B cell (primary cell): Measurements from ENCODE around the gene PON3. TPM values are rescaled to one million over a fixed set of nuclear protein-coding genes. Genes with fewer than 3 reads are reported as not detected.

Experiments
- ATAC-seq: fragments of 200-7000 bp; cut with Tn5 transposase; one replicate; pipeline ENCODE4 v1.10.0; 2021; ENCODE audit warnings: low read depth, mild to moderate bottlenecking, moderate number of reproducible peaks, moderate library complexity
- CTCF ChIA-PET: fragments of 350-600 bp; sonication (Branson Sonifier 250); formaldehyde crosslinking; loops from one replicate; lab custom pipeline; 2021; ENCODE audit warnings: antibody characterized with exemption, inconsistent platforms; lab: Charles Lee
- POLR2A ChIA-PET: fragments of 350-600 bp; sonication (Branson Sonifier 250); formaldehyde crosslinking; loops from one replicate; lab custom pipeline; 2021; ENCODE audit warnings: antibody characterized with exemption; lab: Charles Lee
- DNase-seq: peaks from one replicate; pipeline ENCODE4 v3.0.0; 2013
- H2AFZ ChIP-seq: 2 replicates; pipeline ENCODE4 v1.6.1; 2012; ENCODE audit warnings: mild to moderate bottlenecking, low read depth, low read length; ENCODE audit not compliant: insufficient read depth, poor library complexity, severe bottlenecking
- H3K27ac ChIP-seq, 2 donors: 1 replicate in 1 of 2; 2 replicates in 1 of 2; pipeline ENCODE4 v1.5.1; 2012 to 2013; ENCODE audit warnings: low read length in 2 of 2, mild to moderate bottlenecking in 2 of 2, moderate library complexity in 1 of 2
- H3K27me3 ChIP-seq, 4 experiments: fragments of 200-600 bp in 1 of 4; sonication (generic) in 1 of 4; replicated peaks in 1 of 4; 1 replicate in 2 of 4; 2 replicates in 2 of 4; pipeline versions ENCODE4 v1.6.1 to v1.7.0; 2013 to 2016; ENCODE audit warnings: low read length in 3 of 4, mild to moderate bottlenecking in 2 of 4, mixed read lengths in 1 of 4, moderate library complexity in 1 of 4; ENCODE audit not compliant: insufficient read depth in 4 of 4, control insufficient read depth in 3 of 4; ENCODE audit errors: control extremely low read depth in 1 of 4
- H3K36me3 ChIP-seq, 2 experiments: replicated peaks in 1 of 2; 1 replicate in 1 of 2; 2 replicates in 1 of 2; pipeline versions ENCODE4 v1.6.1 to v1.7.1; 2013; ENCODE audit warnings: low read length in 1 of 2; ENCODE audit not compliant: insufficient read depth in 2 of 2, control insufficient read depth in 1 of 2; ENCODE audit errors: control extremely low read depth in 1 of 2, extremely low read depth in 1 of 2
- H3K4me1 ChIP-seq, 2 donors: fragments of 200-600 bp in 1 of 2; sonication (generic) in 1 of 2; 1 replicate in 1 of 2; 2 replicates in 1 of 2; pipeline versions ENCODE4 v1.5.1 to v1.6.1; 2013 to 2017; ENCODE audit warnings: low read length in 2 of 2; ENCODE audit not compliant: control insufficient read depth in 2 of 2, insufficient read depth in 2 of 2
- H3K4me2 ChIP-seq: replicated peaks from 2 replicates; pipeline ENCODE3; 2012; ENCODE audit warnings: mild to moderate bottlenecking, low read depth, low read length; ENCODE audit not compliant: poor library complexity, severe bottlenecking
- H3K4me3 ChIP-seq, 5 experiments: fragments of 200-600 bp in 1 of 5; sonication (generic) in 1 of 5; 1 replicate in 3 of 5; 2 replicates in 2 of 5; pipeline versions ENCODE4 v1.5.1 to v1.7.0; 2011 to 2016; ENCODE audit warnings: low read length in 4 of 5, mild to moderate bottlenecking in 4 of 5, low read depth in 2 of 5, control low read depth in 1 of 5, moderate library complexity in 1 of 5; ENCODE audit not compliant: insufficient read depth in 1 of 5; ENCODE audit errors: control extremely low read depth in 1 of 5, extremely low read depth in 1 of 5
- H3K79me2 ChIP-seq: fragments of 200-600 bp; sonication (generic); one replicate; pipeline ENCODE4 v1.6.0; 2016; ENCODE audit warnings: low read length; ENCODE audit not compliant: control insufficient read depth, insufficient read depth
- H3K9ac ChIP-seq: fragments of 200-600 bp; sonication (generic); 2 replicates; pipeline ENCODE4 v1.6.1; 2017; ENCODE audit warnings: mild to moderate bottlenecking, low read length, moderate library complexity
- H3K9me3 ChIP-seq, 3 donors: one replicate each; pipeline versions ENCODE4 v1.6.1 to v1.7.1; 2013; ENCODE audit warnings: low read length in 2 of 3; ENCODE audit not compliant: control insufficient read depth in 2 of 3, insufficient read depth in 1 of 3; ENCODE audit errors: control extremely low read depth in 1 of 3
- H4K20me1 ChIP-seq: 2 replicates; pipeline ENCODE4 v1.6.0; 2012; ENCODE audit warnings: mild to moderate bottlenecking, low read length; ENCODE audit not compliant: insufficient read depth, control insufficient read depth, poor library complexity, severe bottlenecking
- H3K27ac Mint-ChIP-seq: one replicate; pipeline ENCODE4 v1.8.0; 2021; ENCODE audit warnings: mixed read lengths
- H3K27me3 Mint-ChIP-seq: one replicate; pipeline ENCODE4 v1.8.0; 2021; ENCODE audit warnings: mixed read lengths
- H3K4me1 Mint-ChIP-seq: one replicate; pipeline ENCODE4 v1.8.0; 2021; ENCODE audit warnings: mixed read lengths
- H3K4me3 Mint-ChIP-seq: one replicate; pipeline ENCODE4 v1.8.0; 2021; ENCODE audit warnings: mixed read lengths
- H3K9me3 Mint-ChIP-seq: one replicate; pipeline ENCODE4 v1.8.0; 2022; ENCODE audit warnings: mixed read lengths; ENCODE audit not compliant: insufficient read depth
- EZH2 ChIP-seq: IDR thresholded peaks from 2 replicates; pipeline ENCODE4 v1.6.1; 2012; ENCODE audit warnings: borderline replicate concordance, low read depth, mild to moderate bottlenecking, moderate library complexity, low read length; ENCODE audit not compliant: insufficient read depth, poor library complexity, severe bottlenecking
- WGBS: methylation state at CpG from one replicate; pipeline ENCODE4 v1.1.5; 2013; ENCODE audit warnings: missing lambda C conversion rate; ENCODE audit not compliant: insufficient coverage; 5-methylcytosine and 5-hydroxymethylcytosine counted together
- intact Hi-C: fragments of 100-400 bp; cut with micrococcal nuclease; formaldehyde crosslinking; loops from one replicate; pipeline ENCODE4 v1.10.0; 2022
- polyA plus RNA-seq: library from polyadenylated mRNA; depleted of rRNA; stranded (reverse); fragments of >200 nt; gene quantifications from 2 replicates; pipeline ENCODE4 v1.2.3, GENCODE V29; 2012
- total RNA-seq, 2 donors: library from RNA; stranded (reverse); fragments of 120-200 nt in 1 of 2; gene quantifications; 1 replicate in 1 of 2; 2 replicates in 1 of 2; pipeline versions ENCODE4 v1.2.3 to v1.2.4, GENCODE V29; 2013 to 2022
- TF ChIP-seq, protein P1 (sequence below): fragments of 200-600 bp; IDR thresholded peaks from one replicate; pipeline ENCODE4 v1.8.0; 2022; ENCODE audit warnings: antibody characterized with exemption, mild to moderate bottlenecking

Gene PON3
- total and polyA plus RNA-seq, 2 donors (not counting 1 experiment from before 2014, with no cell fraction given): not detected

GRCh38 chr7:95367606-95368005, 28.6 kb downstream of the PON3 start:
- H3K4me1 Mint-ChIP-seq: no peaks in the 10 kb centered on the region
- no peak overlapping the region for H3K9ac ChIP-seq
- H3K27me3 ChIP-seq: peaks cover 0 to 3% (median 0%) of the 10 kb centered on the region in 4 experiments
- no peaks in the 10 kb centered on the region for H3K9me3 Mint-ChIP-seq
- H3K4me3 ChIP-seq: no peak overlapping the region
- ChIA-PET CTCF (no interaction called here), POLR2A (no interaction called here)
- ATAC-seq (no peak), DNase-seq (no peak)
- no peaks in the 10 kb centered on the region for H3K4me1 ChIP-seq
- peaks cover 16% of the 10 kb centered on the region for H3K27me3 Mint-ChIP-seq
- no peak overlapping the region for H3K27ac Mint-ChIP-seq
- WGBS: 80% methylated on average over 1 of the region's 1 CpG
- no peak overlapping the region for H3K4me2 ChIP-seq
- no peaks in the 10 kb centered on the region for H3K9me3 ChIP-seq
- TF ChIP-seq, protein P1, sequence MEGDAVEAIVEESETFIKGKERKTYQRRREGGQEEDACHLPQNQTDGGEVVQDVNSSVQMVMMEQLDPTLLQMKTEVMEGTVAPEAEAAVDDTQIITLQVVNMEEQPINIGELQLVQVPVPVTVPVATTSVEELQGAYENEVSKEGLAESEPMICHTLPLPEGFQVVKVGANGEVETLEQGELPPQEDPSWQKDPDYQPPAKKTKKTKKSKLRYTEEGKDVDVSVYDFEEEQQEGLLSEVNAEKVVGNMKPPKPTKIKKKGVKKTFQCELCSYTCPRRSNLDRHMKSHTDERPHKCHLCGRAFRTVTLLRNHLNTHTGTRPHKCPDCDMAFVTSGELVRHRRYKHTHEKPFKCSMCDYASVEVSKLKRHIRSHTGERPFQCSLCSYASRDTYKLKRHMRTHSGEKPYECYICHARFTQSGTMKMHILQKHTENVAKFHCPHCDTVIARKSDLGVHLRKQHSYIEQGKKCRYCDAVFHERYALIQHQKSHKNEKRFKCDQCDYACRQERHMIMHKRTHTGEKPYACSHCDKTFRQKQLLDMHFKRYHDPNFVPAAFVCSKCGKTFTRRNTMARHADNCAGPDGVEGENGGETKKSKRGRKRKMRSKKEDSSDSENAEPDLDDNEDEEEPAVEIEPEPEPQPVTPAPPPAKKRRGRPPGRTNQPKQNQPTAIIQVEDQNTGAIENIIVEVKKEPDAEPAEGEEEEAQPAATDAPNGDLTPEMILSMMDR: no peak
- no peak for TF ChIP-seq EZH2
- H4K20me1 ChIP-seq: no peaks in the 10 kb centered on the region
- no peaks in the 10 kb centered on the region for H3K79me2 ChIP-seq
- H3K36me3 ChIP-seq: no peaks in the 10 kb centered on the region
- H2AFZ ChIP-seq: no peak overlapping the region
- intact Hi-C loops: no loop called here
- H3K4me3 Mint-ChIP-seq: no peak overlapping the region
- H3K27ac ChIP-seq: no peak overlapping the region

- ChIA-PET CTCF (no interaction called here), POLR2A (no interaction called here)
- no peak overlapping the region for H3K27ac Mint-ChIP-seq
- intact Hi-C loops: no loop called here
- H3K9me3 Mint-ChIP-seq: no peaks in the 10 kb centered on the region
- no peak overlapping the region for H3K4me3 Mint-ChIP-seq
- TF ChIP-seq, protein P1: no peak
- no peak for TF ChIP-seq EZH2
- Histone ChIP-seq H3K4me3 (no peak overlapping the region), H3K9ac (no peak overlapping the region), H3K4me1 (no peaks in the 10 kb centered on the region), H3K27me3 (peaks cover 0 to 3% (median 0%) of the 10 kb centered on the region in 4 experiments), H3K27ac (no peak overlapping the region), H3K4me2 (no peak overlapping the region), H3K79me2 (no peaks in the 10 kb centered on the region), H2AFZ (no peak overlapping the region), H3K36me3 (no peaks in the 10 kb centered on the region), H3K9me3 (no peaks in the 10 kb centered on the region), H4K20me1 (no peaks in the 10 kb centered on the region)
- WGBS: 100% methylated on average over 1 of the region's 1 CpG
- no peak for ATAC-seq
- peaks cover 24% of the 10 kb centered on the region for H3K27me3 Mint-ChIP-seq
- no peaks in the 10 kb centered on the region for H3K4me1 Mint-ChIP-seq
- DNase-seq: no peak
These were observed 31.0 kb downstream of the PON3 start for GRCh38 chr7:95365151-95365550.
